Measurements from ENCODE around the gene FBXO31.
"Not testable (repeated sequence)": the region's sequence is repeated elsewhere in the genome, so short reads cannot be mapped to it uniquely, and the experiment has no call there.

The FBXO31 gene

DNA sequence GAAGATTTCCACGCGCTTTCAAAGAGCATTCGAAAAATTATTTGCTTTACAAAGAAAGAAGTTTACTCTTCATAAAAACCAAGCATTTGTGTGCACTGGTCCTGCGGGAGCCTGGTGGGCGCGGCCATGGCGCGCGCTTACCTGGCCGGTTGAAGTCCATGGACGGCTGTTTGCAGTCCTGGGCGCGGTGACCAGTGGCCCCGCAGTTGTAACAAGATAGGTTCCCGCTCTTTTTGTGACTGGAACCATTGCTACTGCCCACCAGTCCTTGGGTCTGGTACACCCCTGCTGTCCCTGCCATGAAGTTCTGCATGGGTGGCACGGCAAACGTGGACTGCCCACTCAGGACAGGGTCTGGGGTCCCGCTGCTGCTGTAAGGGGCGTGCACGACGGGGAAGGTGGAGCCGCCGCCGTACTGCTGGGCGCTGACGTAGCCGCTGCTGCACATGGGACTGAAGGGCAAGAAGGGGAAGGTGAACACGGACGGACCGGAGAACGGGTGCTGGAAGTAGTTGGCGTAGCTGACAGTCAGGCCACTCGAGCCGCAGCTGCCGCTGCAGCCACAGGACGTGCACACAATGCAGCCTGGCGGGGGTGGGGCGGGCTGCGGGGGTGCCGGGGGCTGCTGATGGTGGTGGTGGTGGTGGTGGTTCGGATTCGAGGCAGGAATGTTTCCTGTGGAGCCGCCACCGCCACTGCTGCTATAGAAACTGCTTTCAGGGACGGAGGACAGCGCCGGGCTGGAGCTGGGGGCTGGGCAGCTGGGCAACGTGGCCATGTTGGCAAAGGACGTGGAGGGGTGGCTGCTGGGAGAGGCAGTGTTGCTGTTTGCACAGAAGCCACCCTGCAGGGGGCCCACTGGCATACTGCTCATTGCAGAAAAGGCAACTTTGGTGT, 28.0 kb upstream of the FBXO31 start:
- DNase-seq = no peak

DNA sequence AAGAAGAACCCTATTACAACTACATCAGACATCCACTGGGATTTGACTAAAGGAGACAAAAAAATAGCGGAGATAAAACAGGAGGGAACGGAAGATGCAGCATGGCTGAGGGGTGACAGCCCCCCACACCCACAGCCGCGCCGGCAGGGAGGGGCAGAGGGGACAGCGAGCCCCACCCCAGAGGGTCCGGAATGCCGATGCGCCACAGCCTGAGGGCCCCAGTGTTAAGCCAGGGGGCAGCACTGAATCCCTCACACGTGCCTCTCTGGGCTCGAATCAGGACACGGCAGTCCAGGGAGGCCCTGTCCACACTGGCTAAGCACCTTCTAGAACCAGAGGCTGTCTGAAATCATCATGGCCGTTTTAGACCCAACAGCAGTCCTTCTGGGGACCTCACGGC, 27.4 kb upstream of the FBXO31 start:
- no peak for DNase-seq

DNA sequence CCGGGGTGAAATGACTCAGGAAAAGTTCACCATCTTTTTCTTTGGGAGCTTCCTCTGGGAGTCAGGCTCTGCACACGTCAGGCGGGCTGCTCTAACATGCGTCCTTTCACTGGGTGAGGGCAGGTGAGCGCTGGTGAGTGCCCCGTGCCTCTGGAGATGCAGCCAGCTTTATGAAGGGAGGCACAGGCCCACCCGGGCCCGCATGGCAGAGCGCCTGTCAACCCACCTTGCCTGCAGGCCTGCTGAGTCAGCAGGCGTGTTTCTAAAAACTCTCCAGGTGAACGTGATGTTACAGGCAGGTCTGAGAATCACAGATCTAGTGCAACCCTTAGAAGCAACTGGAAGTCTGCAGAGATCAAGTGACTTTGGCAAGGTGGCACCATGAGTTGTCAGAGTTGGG, 27.0 kb upstream of the FBXO31 start:
- no peak for DNase-seq

DNA sequence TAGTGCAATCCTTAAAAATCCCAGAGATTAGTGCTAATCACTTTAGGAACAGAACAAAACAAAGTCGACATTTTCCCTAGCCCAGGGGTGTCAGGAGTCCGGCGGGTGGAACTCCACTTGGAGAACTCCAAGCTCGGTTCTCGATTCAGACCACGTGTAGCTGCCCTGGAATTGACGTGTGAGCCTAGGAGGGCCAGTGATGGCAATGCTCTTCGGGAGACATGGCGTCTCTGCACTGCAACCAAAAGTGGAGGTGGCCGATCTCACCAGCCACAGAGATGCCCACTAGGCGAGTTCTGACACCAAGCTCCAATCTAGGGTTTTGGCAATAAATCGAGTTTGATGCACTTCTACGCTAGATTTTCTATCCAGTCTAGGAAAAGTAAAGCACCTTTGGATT, 26.2 kb upstream of the FBXO31 start:
- DNase-seq = no peak

GRCh38 chr16:87409153-87409552, 25.6 kb upstream of the FBXO31 start:
- no peak for DNase-seq

DNA sequence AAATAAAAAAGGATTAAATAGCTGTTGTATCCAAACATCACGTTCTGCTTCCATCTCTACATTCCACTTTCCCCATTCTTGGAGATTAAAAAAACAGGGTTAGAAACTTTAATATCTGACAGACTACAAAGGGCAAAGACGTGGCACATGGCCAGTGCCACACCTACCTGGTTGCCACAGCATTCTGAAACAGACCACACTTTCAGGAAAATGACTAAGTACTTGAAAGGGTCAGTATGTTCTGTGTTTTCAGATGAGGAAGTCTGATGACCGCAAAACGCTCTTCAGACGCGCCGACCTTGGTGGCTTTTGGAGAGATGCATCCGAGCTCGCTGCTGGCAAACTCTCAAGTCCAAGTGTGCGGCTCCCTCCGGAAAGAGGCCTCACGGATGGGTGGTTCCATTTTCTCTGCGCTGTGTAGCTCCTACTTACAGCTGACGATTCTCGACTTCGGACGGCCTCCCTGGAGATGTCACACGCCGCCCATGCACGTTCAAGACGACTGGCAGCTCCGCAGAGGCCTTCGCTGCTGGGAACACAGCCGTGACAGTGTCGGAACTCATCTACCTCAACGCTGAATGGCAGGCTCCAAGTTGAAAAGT, 24.0 kb upstream of the FBXO31 start:
- DNase-seq = no peak

DNA sequence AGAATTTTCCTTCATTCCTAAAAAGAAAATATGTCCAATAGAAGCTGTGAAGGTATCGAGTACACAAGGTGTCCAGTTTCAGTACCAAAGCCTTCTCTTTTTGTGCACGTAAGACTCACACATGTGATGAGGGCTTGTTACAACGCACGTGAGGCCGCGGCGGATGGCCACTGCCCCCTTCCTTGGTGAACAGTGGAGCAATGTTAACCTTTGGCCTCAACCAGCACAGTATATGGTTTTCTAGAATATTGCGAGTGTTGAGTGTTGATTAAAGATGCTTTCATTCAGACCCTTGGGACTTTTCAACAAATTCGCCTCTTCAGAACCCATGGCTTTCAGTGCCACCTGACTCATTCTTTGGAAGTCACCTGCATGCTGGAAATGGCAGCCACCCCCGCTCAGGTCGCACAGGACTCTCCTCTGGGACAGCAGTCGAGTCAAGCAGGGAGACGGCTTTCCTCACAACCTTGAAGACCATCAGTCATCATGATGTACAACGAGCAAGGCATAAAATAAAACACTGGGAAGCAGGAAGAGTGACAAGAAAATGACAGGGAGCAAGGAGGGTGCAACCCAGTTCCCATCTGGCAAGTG, 23.0 kb upstream of the FBXO31 start:
- DNase-seq = no peak

DNA sequence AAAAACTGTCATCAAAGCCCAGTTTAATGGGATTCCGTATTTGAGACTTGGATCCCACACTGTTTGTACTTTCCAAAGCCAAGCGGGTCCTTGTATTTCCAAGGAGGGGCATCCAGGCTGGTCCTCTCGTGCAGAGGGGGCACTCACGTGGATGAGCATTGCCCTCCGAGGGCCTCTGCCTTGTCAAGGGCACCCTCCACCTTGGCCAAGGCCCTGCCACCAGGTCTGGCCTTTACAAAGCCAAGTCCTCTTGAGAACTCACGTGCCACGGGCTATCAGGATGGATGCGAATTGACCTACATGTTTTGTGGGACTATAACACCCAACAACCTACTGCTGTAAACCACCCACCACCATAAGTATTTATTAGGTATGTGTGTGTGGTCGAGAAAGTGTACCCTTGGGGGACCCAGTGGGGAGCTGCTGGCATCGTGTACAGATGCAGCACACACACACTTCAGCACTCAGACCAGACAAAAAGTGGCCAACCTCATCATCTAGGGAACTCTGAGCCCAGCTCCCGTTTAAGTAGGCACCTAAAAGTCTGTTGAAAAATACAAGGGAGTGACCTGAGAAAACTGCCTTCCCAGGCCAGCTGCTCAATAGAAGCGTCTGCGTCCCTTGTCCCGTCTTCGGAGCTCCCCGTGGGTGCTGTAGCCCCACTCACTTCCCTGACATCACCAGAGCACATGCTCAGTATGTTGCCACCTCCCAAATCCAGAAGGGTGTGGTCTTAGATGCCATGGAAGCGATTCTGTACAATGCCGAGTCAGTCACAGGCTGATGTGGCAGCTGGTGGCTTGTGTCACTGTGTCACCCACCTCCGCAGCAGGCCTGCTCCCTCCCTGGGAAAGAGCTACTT, 21.4 kb upstream of the FBXO31 start:
- DNase-seq = no peak

DNA sequence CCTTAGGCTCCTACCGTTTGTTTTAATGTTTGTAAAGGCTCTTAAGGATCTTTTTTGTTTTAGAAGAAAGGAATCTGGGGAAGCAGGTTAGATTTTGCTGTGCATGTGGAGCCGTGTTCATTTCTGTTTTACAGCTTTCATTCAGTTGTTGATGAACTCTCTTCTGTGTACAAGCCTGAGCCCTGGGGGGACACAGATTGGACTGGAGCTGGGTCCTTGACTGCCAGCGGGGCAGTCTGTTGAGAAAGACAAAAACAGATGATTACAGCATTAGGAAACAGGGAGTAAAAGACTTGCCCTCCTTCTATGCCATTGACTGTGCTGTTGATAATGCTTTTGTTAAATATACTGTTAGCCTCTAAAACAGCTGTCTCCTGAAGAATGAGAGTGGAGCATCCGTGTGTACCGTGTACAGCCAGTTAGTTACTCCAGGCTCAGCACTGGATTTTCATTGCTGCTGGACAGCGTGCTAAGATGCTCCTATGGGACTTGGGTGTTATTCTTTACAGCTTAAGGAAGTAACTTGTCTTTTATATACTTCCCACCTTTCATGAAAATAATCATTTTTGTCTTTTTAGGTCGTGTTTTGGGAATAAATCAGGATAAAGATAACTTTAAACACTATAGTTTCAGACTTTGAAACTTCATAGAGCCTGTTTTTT, 11.7 kb upstream of the FBXO31 start:
- no peak for DNase-seq

DNA sequence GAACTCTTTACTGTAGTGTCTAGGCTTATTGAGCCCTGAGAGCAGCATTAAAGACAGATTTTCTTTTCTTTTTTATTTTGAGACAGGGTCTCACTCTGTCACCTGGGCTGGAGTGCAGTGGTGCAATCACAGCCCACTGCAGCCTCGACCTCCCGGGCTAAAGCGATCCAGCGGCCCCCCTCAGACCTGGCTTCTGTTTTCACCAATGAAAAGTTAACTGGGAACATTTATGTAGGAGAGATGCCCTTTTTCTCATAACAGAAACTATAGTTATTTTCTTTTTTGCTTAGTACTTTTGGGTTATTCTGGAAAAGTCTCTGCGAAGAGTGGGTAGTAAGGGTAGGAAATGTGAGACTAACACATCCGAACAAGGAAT, 10.1 kb upstream of the FBXO31 start:
- no peak for DNase-seq

DNA sequence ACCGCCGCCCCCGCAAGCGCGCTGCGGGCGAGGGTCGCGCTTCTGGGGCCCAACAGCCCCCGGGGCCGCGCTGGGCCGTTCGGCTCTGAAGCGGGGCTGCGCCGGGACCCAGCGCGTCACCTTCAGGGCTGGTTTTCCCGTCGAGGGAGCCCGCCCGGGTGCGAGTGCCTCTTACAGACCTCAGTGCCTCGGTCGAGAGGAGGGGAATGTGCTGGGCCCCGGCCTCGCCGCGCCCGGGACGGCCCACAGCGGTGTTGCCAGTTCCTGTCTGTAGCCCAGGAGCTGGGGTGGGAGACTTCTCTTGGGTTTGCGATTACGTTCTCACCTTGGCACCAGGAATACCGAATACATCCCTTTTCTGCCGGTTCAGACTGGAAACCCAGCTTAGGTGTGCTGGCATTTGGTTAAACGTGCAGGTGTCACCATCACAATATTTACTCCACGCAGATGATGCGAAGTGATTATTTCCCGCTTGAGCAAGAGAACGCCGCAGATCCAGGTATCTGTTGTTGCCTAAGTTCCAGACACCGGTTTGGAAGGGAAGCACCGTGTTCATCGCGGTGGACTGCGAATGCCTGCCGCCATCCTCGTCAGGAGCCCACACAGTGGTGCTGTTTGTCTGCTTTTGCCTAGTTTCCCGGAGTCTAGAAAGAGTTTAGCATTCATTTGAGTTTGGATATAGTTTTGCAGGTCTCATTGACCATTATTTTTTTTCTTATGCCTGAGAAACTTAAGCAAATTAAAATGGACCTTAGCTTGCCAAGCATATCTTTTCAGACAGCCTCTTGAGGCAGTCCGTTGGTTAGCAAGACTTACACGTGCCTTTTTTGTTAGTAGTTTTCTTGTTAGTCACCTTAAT, 9.5 kb upstream of the FBXO31 start:
- no peak for DNase-seq

DNA sequence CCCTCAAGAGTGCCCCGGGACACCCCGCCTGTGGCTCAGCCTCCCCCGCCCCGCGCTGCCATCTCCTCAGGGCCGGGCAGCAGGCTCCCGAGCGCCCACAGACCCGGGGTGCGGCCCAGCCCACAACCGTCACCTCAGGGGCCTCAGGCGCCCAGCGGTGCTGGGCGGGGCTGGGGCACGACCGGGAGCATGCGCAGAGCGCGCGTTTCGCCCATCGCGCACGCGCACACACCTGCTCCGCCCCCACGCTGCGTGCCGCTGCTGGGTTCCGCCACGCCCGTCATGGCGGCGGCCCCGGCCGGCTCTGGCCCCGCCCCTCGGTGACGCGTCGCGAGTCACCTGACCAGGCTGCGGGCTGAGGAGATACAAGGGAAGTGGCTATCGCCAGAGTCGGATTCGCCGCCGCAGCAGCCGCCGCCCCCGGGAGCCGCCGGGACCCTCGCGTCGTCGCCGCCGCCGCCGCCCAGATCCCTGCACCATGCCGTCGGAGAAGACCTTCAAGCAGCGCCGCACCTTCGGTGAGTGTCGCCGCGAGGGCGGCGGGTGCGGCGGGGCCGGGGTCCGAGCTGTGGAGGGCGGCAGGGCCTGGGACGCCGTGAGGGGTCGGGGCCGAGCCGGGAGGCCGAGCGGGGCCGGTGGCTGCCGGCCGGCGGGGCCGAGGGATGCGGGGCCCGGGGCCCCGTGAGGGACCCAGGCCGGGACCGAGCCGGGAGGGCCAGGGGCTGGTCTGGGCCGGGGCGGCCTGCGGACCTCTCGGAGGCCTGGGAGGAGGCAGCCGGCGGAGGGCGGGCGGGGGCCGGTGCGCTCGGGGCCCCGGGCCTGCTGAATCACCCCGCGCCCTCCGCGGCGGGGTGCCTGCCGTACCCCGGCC, 8.6 kb upstream of the FBXO31 start, which contains the start of gene MAP1LC3B:
Gene MAP1LC3B, plus strand, starts transcription at position 387 of the 871 bp plus-strand sequence. Its CDS starts 92 bp downstream, at position 479.
- peak; percentile 91 to 99 (median 96) for DNase-seq

- no peak for DNase-seq
Observed at GRCh38 chr16:87391324-87391949, 7.9 kb upstream of the FBXO31 start.

GRCh38 chr16:87390641-87391323, 7.2 kb upstream of the FBXO31 start:
- no peak for DNase-seq

DNA sequence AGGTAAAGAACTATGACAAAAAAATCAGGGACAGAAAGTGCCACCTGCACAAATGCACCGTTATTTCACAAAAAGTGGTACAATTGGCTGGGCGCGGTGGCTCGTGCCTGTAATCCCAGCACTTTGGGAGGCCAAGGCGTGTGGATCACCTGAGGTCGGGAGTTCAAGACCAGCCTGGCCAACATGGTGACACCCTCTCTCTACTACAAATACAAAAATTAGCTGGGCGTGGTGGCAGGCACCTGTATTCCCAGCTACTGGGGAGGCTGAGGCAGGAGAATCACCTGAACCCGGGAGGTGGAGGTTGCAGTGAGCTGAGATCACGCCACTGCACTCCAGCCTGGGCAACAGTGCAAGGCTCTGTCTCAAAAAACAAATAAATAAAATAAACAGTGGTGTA, 6.3 kb upstream of the FBXO31 start:
- not testable (repeated sequence) for DNase-seq

DNA sequence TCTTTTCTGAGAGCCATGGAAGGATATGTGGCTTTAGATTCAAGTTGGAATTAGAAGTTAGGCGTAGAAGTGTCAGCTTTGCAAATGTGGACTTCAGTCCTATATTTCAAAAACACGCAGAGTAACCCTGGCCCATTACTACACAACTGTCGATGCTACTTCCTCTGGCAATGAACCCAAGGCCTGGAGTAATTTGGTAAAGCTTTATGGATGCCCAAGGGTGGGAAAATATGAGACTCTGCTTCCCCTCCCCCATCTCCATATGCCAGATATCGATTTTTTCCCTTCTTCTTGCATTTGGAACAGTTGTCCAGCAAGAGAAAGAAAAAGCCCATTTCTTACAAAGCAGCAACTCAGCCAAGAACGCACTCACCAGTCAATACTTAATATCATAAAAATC, 5.7 kb upstream of the FBXO31 start:
- DNase-seq = no peak

GRCh38 chr16:87388818-87389134, 5.2 kb upstream of the FBXO31 start:
- no peak for DNase-seq

GRCh38 chr16:87387942-87388817, 4.6 kb upstream of the FBXO31 start:
- peak; percentile 33 to 74 (median 72) for DNase-seq

DNA sequence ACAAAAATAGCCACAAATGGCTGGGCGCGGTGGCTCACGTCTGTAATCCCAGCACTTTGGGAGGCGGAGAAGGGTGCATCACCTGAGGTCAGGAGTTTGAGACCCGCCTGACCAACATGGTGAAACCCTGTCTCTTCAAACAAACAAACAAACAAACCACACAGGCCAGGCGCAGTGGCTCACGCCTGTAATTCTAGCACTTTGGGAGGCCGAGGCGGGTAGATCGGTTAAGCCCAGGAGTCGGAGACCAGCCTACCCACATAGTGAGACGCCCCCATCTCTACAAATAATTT, 1.2 kb upstream of the FBXO31 start:
- DNase-seq = not testable (repeated sequence)
